T-helper 2 cell treated with Interferon-gamma antibody and Interleukin-4, amounts not matched to agents 5 μg/mL and 100 μg/mL, for 36 hours (primary cell): ENCODE results near the gene MRPL21.

Experiments used
- DNase-seq: peaks from one replicate; pipeline ENCODE4 v3.0.0; 2021; ENCODE audit warnings: low spot score
- H3K27ac Mint-ChIP-seq: one replicate; pipeline ENCODE4 v1.8.0; 2021; ENCODE audit warnings: mild to moderate bottlenecking, mixed read lengths
- H3K27me3 Mint-ChIP-seq: one replicate; pipeline ENCODE4 v1.8.0; 2021; ENCODE audit warnings: low read depth, mixed read lengths
- H3K36me3 Mint-ChIP-seq: one replicate; pipeline ENCODE4 v1.8.0; 2021; ENCODE audit warnings: low read depth, mixed read lengths
- H3K4me1 Mint-ChIP-seq: one replicate; pipeline ENCODE4 v1.8.0; 2021; ENCODE audit warnings: low read depth, mixed read lengths
- H3K4me3 Mint-ChIP-seq: one replicate; pipeline ENCODE4 v1.8.0; 2022; ENCODE audit warnings: mild to moderate bottlenecking, moderate library complexity, mixed read lengths
- H3K9me3 Mint-ChIP-seq: one replicate; pipeline ENCODE4 v1.8.0; 2021; ENCODE audit warnings: mixed read lengths

The MRPL21 gene

GRCh38 chr11:68938816-68939582 is 35.4 kb upstream of the MRPL21 start:
- Mint-ChIP-seq H3K9me3 (no peaks in the 10 kb centered on the region), H3K4me1 (no peaks in the 10 kb centered on the region), H3K4me3 (no peak overlapping the region), H3K27me3 (no peaks in the 10 kb centered on the region), H3K36me3 (peaks cover 10% of the 10 kb centered on the region), H3K27ac (no peak overlapping the region)
- DNase-seq = no peak

GRCh38 chr11:68938088-68938487 is 34.5 kb upstream of the MRPL21 start:
- Mint-ChIP-seq H3K4me1 (no peaks in the 10 kb centered on the region), H3K36me3 (peaks cover 11% of the 10 kb centered on the region), H3K9me3 (no peaks in the 10 kb centered on the region), H3K27me3 (no peaks in the 10 kb centered on the region), H3K4me3 (no peak overlapping the region), H3K27ac (no peak overlapping the region)
- DNase-seq = no peak

GRCh38 chr11:68936676-68937620 is 33.3 kb upstream of the MRPL21 start:
- no peaks in the 10 kb centered on the region for H3K27me3 Mint-ChIP-seq
- no peaks in the 10 kb centered on the region for H3K4me1 Mint-ChIP-seq
- H3K27ac Mint-ChIP-seq = no peak overlapping the region
- H3K9me3 Mint-ChIP-seq = no peaks in the 10 kb centered on the region
- H3K36me3 Mint-ChIP-seq = peaks cover 11% of the 10 kb centered on the region
- no peak overlapping the region for H3K4me3 Mint-ChIP-seq
- DNase-seq = no peak

GRCh38 chr11:68936358-68936636 is 32.7 kb upstream of the MRPL21 start:
- Mint-ChIP-seq H3K36me3 (peaks cover 13% of the 10 kb centered on the region), H3K27me3 (no peaks in the 10 kb centered on the region), H3K27ac (no peak overlapping the region)

GRCh38 chr11:68935516-68936357 is 32.1 kb upstream of the MRPL21 start:
- Mint-ChIP-seq H3K27me3 (no peaks in the 10 kb centered on the region), H3K4me1 (no peaks in the 10 kb centered on the region), H3K9me3 (no peaks in the 10 kb centered on the region), H3K27ac (no peak overlapping the region), H3K4me3 (no peak overlapping the region), H3K36me3 (peaks cover 13% of the 10 kb centered on the region)
- no peak for DNase-seq

More at GRCh38 chr11:68936358-68936636, 32.7 kb upstream of the MRPL21 start:
- H3K4me3 Mint-ChIP-seq = no peak overlapping the region
- H3K4me1 Mint-ChIP-seq = no peaks in the 10 kb centered on the region
- no peak for DNase-seq
- no peaks in the 10 kb centered on the region for H3K9me3 Mint-ChIP-seq

- Mint-ChIP-seq H3K27ac (no peak overlapping the region), H3K4me3 (no peak overlapping the region), H3K27me3 (no peaks in the 10 kb centered on the region), H3K9me3 (no peaks in the 10 kb centered on the region), H3K4me1 (no peaks in the 10 kb centered on the region), H3K36me3 (peaks cover 19% of the 10 kb centered on the region)
- no peak for DNase-seq
Observed at GRCh38 chr11:68935066-68935465, 31.4 kb upstream of the MRPL21 start.

GRCh38 chr11:68934666-68935065 is 31.0 kb upstream of the MRPL21 start:
- Mint-ChIP-seq H3K4me3 (no peak overlapping the region), H3K27ac (no peak overlapping the region), H3K9me3 (no peaks in the 10 kb centered on the region), H3K27me3 (no peaks in the 10 kb centered on the region), H3K4me1 (no peaks in the 10 kb centered on the region), H3K36me3 (peaks cover 22% of the 10 kb centered on the region)
- no peak for DNase-seq

- peaks cover 26% of the 10 kb centered on the region for H3K36me3 Mint-ChIP-seq
- no peak overlapping the region for H3K27ac Mint-ChIP-seq
- no peak overlapping the region for H3K4me3 Mint-ChIP-seq
- no peaks in the 10 kb centered on the region for H3K4me1 Mint-ChIP-seq
- H3K27me3 Mint-ChIP-seq = no peaks in the 10 kb centered on the region
- no peaks in the 10 kb centered on the region for H3K9me3 Mint-ChIP-seq
- DNase-seq = no peak
Observed at GRCh38 chr11:68934321-68934645, 30.7 kb upstream of the MRPL21 start.

GRCh38 chr11:68933605-68934320 is 30.1 kb upstream of the MRPL21 start:
- Mint-ChIP-seq H3K27ac (no peak overlapping the region), H3K4me1 (no peaks in the 10 kb centered on the region), H3K36me3 (peaks cover 28% of the 10 kb centered on the region), H3K9me3 (no peaks in the 10 kb centered on the region), H3K27me3 (no peaks in the 10 kb centered on the region), H3K4me3 (no peak overlapping the region)
- DNase-seq = no peak

GRCh38 chr11:68932933-68933577 is 29.4 kb upstream of the MRPL21 start:
- Mint-ChIP-seq H3K4me3 (no peak overlapping the region), H3K4me1 (no peaks in the 10 kb centered on the region), H3K27ac (no peak overlapping the region), H3K9me3 (no peaks in the 10 kb centered on the region), H3K27me3 (no peaks in the 10 kb centered on the region), H3K36me3 (peaks cover 31% of the 10 kb centered on the region)
- DNase-seq = no peak

- no peaks in the 10 kb centered on the region for H3K27me3 Mint-ChIP-seq
- H3K36me3 Mint-ChIP-seq = peaks cover 38% of the 10 kb centered on the region
- DNase-seq = no peak
- no peaks in the 10 kb centered on the region for H3K9me3 Mint-ChIP-seq
- no peak overlapping the region for H3K4me3 Mint-ChIP-seq
- H3K4me1 Mint-ChIP-seq = no peaks in the 10 kb centered on the region
- no peak overlapping the region for H3K27ac Mint-ChIP-seq
Observed at GRCh38 chr11:68932358-68932757, 28.7 kb upstream of the MRPL21 start.

GRCh38 chr11:68931911-68932310 is 28.3 kb upstream of the MRPL21 start:
- Mint-ChIP-seq H3K9me3 (no peaks in the 10 kb centered on the region), H3K36me3 (peaks cover 42% of the 10 kb centered on the region), H3K27me3 (no peaks in the 10 kb centered on the region), H3K4me3 (no peak overlapping the region), H3K27ac (no peak overlapping the region), H3K4me1 (no peaks in the 10 kb centered on the region)
- no peak for DNase-seq
